DOHH2 (cell line): ENCODE measurements around the gene MARK1.

Source experiments
- H3F3A ChIP-seq: fragments of 200-600 bp; sonication (generic), shearing (Covaris generic); 2 replicates; pipeline ENCODE4 v1.6.0; 2016; ENCODE audit warnings: antibody characterized with exemption, mild to moderate bottlenecking; ENCODE audit not compliant: control insufficient read depth, insufficient read depth
- H3K27ac ChIP-seq: fragments of 200-600 bp; sonication (generic); 2 replicates; pipeline ENCODE4 v1.5.1; 2014; ENCODE audit warnings: low read depth, mild to moderate bottlenecking, low read length, moderate library complexity
- H3K27me3 ChIP-seq: fragments of 200-600 bp; sonication (generic); 2 replicates; pipeline ENCODE4 v1.6.1; 2014; ENCODE audit warnings: mild to moderate bottlenecking, low read length, mixed read lengths; ENCODE audit not compliant: control insufficient read depth
- H3K36me3 ChIP-seq: fragments of 200-600 bp; sonication (generic); 2 replicates; pipeline ENCODE4 v1.6.1; 2014; ENCODE audit warnings: mild to moderate bottlenecking, low read length, moderate library complexity, mixed read lengths; ENCODE audit not compliant: control insufficient read depth
- H3K4me1 ChIP-seq: fragments of 200-600 bp; sonication (generic); 2 replicates; pipeline ENCODE4 v1.6.1; 2014; ENCODE audit warnings: mild to moderate bottlenecking, low read length, mixed read lengths; ENCODE audit not compliant: control insufficient read depth
- H3K4me2 ChIP-seq: fragments of 200-600 bp; sonication (generic); 2 replicates; pipeline ENCODE4 v1.6.0; 2014; ENCODE audit warnings: mild to moderate bottlenecking, low read length, moderate library complexity
- H3K4me3 ChIP-seq: fragments of 200-600 bp; sonication (generic); 2 replicates; pipeline ENCODE4 v1.5.1; 2014; ENCODE audit warnings: mild to moderate bottlenecking, low read length, mixed read lengths
- H3K79me2 ChIP-seq: fragments of 200-600 bp; sonication (generic); 2 replicates; pipeline ENCODE4 v1.6.1; 2014; ENCODE audit warnings: mild to moderate bottlenecking, low read length, mixed read lengths; ENCODE audit not compliant: control insufficient read depth
- H3K9me2 ChIP-seq: fragments of 200-600 bp; sonication (generic); replicated peaks from 2 replicates; pipeline ENCODE4 v1.6.1; 2014; ENCODE audit warnings: mild to moderate bottlenecking, low read length, mixed read lengths; ENCODE audit not compliant: control insufficient read depth
- H3K9me3 ChIP-seq: fragments of 200-600 bp; sonication (generic); 2 replicates; pipeline ENCODE4 v1.6.1; 2014; ENCODE audit warnings: antibody characterized with exemption, low read length, mixed read lengths; ENCODE audit not compliant: control insufficient read depth, insufficient read depth
- H4K20me1 ChIP-seq: fragments of 200-600 bp; sonication (generic); 2 replicates; pipeline ENCODE4 v1.6.0; 2014; ENCODE audit warnings: low read depth, mild to moderate bottlenecking, antibody characterized with exemption, low read length, moderate library complexity; ENCODE audit not compliant: control insufficient read depth, insufficient read depth
- EZH2phosphoT487 ChIP-seq: fragments of 200-600 bp; sonication (generic); IDR thresholded peaks from 2 replicates; pipeline ENCODE4 v1.6.1; 2017; ENCODE audit warnings: borderline replicate concordance, mild to moderate bottlenecking, antibody characterized with exemption, low read length, moderate library complexity, mixed read lengths
- TF ChIP-seq, protein P1 (sequence below): fragments of 200-600 bp; sonication (generic); IDR thresholded peaks from one replicate; pipeline ENCODE4 v1.5.1; 2014; ENCODE audit warnings: antibody characterized with exemption, mild to moderate bottlenecking, low read depth, low read length; ENCODE audit not compliant: poor library complexity, severe bottlenecking

The MARK1 gene

DNA sequence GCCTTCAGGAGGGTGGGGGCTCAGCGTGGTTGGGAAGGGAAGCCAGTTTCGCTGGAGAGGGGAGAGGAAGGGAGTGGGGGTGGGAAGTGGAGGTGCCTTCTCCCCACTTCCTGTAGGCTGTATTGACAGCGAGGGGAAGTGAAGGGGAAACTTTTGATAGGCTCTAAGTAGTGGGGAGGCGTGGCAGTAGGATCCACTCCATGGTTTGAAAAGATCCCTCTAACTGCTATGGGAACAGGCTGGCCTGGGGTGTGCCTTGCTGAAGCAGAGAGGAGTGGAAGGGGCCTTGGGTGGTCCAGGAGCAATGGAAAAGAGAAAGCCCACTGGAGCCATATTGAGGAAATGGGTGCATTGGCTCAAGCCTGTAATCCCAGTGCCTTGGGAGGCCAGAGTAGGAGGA lies 182.4 kb downstream of the MARK1 start:
- Histone ChIP-seq H3K4me2 (no peak overlapping the region), H3F3A (no peaks in the 10 kb centered on the region), H3K27ac (no peak overlapping the region)

DNA sequence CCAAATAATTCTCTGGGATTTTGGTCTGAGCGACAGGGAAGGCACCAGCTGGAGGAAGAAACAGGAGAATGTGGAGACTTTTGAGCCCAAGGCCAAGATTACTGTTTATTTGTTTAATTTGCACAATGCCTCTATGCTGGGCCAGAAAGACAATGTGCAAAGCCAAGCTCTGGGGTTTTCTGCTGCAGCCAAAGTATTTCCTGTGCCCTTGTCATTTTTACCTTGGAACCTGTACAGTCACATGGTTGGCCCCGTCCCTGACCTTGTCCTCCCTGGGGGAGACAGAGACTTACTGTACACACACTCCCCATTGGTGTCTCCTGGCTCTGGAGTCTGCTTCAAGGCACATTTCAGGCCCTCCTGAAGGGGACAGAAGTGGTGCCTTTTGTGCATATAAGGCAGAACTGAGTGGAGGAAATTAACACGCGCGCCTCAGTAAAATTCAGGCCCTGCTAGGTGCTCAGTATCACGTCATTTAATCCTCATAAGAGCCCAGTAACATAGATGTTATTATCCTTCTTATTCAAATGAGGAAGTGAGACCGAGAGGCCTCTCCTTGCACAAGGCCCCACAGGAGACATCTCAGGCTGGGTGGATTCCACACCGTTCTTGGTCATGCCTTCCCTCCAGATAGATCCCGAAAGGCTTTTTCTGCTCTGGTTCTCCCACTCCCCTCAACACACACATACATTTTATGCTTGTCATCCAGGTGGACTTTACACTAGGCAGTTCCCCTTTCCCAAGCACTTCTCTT lies 183.3 kb downstream of the MARK1 start:
- H3K4me2 ChIP-seq: no peak overlapping the region
- no peak overlapping the region for H3K27ac ChIP-seq
- no peaks in the 10 kb centered on the region for H3K36me3 ChIP-seq
- H3K27me3 ChIP-seq: no peaks in the 10 kb centered on the region
- H3K9me2 ChIP-seq: no peaks in the 10 kb centered on the region
- H3K4me3 ChIP-seq: no peak overlapping the region
- H3K9me3 ChIP-seq: no peaks in the 10 kb centered on the region
- TF ChIP-seq, protein P1, sequence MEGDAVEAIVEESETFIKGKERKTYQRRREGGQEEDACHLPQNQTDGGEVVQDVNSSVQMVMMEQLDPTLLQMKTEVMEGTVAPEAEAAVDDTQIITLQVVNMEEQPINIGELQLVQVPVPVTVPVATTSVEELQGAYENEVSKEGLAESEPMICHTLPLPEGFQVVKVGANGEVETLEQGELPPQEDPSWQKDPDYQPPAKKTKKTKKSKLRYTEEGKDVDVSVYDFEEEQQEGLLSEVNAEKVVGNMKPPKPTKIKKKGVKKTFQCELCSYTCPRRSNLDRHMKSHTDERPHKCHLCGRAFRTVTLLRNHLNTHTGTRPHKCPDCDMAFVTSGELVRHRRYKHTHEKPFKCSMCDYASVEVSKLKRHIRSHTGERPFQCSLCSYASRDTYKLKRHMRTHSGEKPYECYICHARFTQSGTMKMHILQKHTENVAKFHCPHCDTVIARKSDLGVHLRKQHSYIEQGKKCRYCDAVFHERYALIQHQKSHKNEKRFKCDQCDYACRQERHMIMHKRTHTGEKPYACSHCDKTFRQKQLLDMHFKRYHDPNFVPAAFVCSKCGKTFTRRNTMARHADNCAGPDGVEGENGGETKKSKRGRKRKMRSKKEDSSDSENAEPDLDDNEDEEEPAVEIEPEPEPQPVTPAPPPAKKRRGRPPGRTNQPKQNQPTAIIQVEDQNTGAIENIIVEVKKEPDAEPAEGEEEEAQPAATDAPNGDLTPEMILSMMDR: no peak
- TF ChIP-seq EZH2phosphoT487: no peak
- H3F3A ChIP-seq: no peaks in the 10 kb centered on the region
- peaks cover 15% of the 10 kb centered on the region for H3K4me1 ChIP-seq
- H3K79me2 ChIP-seq: no peaks in the 10 kb centered on the region
- no peaks in the 10 kb centered on the region for H4K20me1 ChIP-seq

More for the DNA sequence above, 182.4 kb downstream of the MARK1 start:
- H3K27me3 ChIP-seq: no peaks in the 10 kb centered on the region
- no peaks in the 10 kb centered on the region for H3K36me3 ChIP-seq
- H3K4me1 ChIP-seq: peaks cover 15% of the 10 kb centered on the region
- H4K20me1 ChIP-seq: no peaks in the 10 kb centered on the region
- no peaks in the 10 kb centered on the region for H3K9me2 ChIP-seq
- TF ChIP-seq, protein P1: no peak
- TF ChIP-seq EZH2phosphoT487: no peak
- no peaks in the 10 kb centered on the region for H3K9me3 ChIP-seq
- no peaks in the 10 kb centered on the region for H3K79me2 ChIP-seq
- no peak overlapping the region for H3K4me3 ChIP-seq
